ENCODE measurements around the gene LRRC75A.
"Not testable (repeated sequence)": the region's sequence is repeated elsewhere in the genome, so short reads cannot be mapped to it uniquely, and the experiment has no call there.

The LRRC75A gene

GRCh38 chr17:16470265-16470664, 21.7 kb downstream of the LRRC75A start:
- no peak for DNase-seq

- DNase-seq, result no peak
Measured at GRCh38 chr17:16468428-16468992, 23.5 kb downstream of the LRRC75A start.

GRCh38 chr17:16467886-16468285, 24.1 kb downstream of the LRRC75A start:
- no peak for DNase-seq

DNA sequence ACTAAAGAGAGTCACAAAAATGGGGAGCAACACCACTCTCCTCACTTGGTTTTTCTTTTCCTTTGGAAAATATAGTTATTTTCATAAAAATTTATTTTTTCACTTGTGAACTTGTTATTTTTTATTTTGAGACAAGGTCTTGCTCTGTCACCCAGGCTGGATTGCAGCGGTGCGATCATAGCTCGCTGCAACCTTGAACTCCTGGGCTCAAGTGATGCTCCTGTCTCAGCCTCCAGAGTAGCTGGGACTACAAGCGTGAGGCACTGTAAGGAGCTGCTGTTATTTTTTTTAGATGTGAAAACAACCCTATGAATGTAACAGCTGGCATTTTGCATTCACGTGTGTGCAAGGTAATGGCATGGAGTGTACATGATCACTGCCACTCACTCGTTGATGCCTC, 24.9 kb downstream of the LRRC75A start:
- DNase-seq, result no peak

DNA sequence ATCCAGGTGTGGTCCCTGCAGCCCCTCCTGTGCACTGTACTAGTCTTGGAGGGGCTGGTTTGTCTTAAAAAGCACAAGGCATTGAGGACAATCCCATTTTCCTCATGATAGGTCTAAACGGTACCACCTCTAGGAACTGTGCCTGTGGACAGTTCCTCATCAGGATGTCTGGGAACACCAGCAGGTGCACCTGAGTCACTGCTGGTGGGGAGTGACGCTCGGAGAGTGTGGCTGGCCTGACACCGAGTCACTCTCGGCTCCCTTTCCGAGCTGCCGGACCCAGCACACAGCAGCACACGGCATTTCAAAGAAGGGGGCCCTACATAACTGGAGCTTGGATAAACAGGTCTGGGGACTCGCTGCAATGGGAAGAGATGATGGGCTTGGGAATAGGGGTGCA, 25.6 kb downstream of the LRRC75A start:
- no peak for DNase-seq

GRCh38 chr17:16465861-16466338, 26.1 kb downstream of the LRRC75A start:
- DNase-seq, result no peak

DNA sequence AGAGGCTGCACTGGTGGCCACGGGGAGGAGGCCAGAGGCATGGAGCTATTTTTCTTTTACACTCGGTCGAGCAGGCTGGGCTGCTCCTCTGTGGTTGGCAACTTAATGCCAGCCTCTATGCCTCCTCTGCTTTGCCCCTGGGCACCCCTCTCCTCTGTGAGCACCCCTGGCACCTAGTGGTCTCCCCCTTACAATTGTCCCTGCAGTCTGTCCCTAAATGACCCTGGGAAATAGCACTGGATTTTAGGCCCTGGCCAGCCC, 27.0 kb downstream of the LRRC75A start:
- no peak for DNase-seq

GRCh38 chr17:16464303-16465051, 27.5 kb downstream of the LRRC75A start:
- DNase-seq, result no peak

- no peak for DNase-seq
Measured at GRCh38 chr17:16463358-16464302, 28.4 kb downstream of the LRRC75A start.

GRCh38 chr17:16462070-16462864, 29.7 kb downstream of the LRRC75A start:
- DNase-seq, result no peak

DNA sequence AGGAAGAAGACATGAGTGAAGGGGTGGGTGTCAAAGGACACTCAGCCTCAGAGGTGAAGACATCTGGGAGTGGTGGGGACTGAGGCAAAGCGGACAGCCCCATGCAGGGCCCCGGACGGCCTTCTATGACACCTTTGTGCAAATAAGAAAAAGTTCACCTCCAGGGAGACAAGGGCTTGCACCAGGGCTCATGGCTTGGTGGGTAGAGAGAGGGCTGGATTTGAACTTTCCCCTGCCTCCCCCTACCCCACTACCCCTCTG, 30.5 kb downstream of the LRRC75A start:
- DNase-seq, result no peak

GRCh38 chr17:16460796-16461605, 31.0 kb downstream of the LRRC75A start:
- DNase-seq, result no peak

- no peak for DNase-seq
Measured at GRCh38 chr17:16459855-16460550, 32.0 kb downstream of the LRRC75A start.

DNA sequence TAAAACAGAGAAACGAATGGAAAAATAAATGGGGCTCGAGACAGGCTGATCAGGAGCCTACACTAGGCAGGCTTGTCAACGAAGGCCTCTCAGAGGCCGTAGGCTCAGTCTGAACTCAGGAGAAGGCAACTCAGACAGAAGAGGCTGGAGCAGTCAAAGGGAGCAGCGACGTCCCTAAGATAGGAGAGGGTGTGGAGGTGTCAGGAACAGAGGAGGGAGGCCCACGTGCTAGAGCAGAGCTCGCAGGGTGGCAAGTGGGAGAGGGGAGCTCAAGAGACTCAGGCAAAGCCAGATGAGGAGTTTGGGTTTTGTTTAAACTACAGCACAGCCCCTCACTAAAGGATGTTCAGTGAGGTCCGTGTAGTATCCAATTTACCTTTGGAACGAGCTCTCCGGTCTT, 32.7 kb downstream of the LRRC75A start:
- DNase-seq, result no peak

DNA sequence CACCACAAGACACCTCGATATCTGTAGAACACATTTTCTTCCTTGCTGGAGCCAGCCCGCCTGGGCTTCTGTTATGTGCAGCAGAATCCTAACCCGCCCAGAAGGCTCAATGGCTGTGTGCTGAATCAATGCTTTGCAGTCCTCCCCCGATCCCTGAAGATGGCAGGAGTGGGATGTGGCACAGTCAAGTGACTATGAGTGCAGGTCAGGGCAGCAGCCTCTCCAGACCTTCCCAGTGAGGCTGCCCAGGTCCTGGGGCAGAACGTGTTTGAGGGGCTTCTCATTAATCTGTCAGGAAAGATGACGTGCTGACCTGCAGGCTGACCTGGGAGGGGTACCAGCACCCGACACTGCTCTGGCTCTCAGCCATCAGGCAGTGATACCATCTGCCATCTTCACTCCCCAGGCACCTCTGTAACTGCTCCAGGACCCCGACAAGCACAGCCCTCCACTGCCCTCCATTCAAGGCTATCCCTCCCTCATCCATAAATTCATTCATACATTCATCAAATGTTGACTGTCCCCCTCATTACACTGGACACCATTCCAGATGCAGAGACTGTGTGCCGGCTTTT, 35.2 kb downstream of the LRRC75A start:
- DNase-seq, result no peak

GRCh38 chr17:16455997-16456741, 35.8 kb downstream of the LRRC75A start:
- DNase-seq, result no peak

- DNase-seq, result no peak
Measured at GRCh38 chr17:16453493-16453851, 38.5 kb downstream of the LRRC75A start.

DNA sequence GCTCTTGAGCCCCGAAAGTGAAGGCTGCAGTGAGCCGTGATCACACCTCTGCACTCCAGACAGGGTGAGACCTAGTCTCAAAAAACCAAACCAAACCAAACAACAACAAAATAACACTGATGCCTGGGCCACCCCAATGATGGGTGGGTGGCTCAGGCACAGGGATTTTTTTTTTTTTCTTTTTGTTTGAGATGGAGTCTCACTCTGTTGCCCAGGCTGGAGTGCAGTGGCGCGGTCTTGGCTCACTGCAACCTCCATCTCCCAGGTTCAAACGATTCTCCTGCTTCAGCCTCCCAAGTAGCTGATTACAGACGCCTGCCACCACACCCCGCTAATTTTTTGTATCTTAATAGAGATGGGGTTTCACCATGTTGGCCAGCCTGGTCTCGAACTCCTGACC, 39.7 kb downstream of the LRRC75A start:
- DNase-seq, result not testable (repeated sequence)

DNA sequence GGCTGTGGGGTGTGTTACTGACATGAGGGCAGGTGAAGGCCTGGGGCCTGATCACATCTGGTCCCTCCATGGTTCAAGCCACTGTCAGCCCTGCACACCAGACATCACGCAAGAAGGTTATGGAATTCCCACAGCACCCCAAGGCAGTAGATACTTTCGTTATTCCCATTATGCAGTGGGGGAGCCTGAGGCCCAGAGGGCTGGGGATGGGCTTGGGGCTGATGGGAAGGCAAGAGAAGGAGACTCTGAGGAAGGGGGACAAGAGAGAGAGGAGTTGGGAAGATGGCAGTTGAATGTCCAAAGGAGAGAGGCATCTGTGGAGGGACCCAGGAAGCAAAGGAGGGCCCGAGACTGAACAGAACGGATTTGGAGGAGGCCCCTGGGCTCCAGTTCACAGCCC, 42.0 kb downstream of the LRRC75A start:
- no peak for DNase-seq

- no peak for DNase-seq
Measured at GRCh38 chr17:16449121-16449570, 42.8 kb downstream of the LRRC75A start.

DNA sequence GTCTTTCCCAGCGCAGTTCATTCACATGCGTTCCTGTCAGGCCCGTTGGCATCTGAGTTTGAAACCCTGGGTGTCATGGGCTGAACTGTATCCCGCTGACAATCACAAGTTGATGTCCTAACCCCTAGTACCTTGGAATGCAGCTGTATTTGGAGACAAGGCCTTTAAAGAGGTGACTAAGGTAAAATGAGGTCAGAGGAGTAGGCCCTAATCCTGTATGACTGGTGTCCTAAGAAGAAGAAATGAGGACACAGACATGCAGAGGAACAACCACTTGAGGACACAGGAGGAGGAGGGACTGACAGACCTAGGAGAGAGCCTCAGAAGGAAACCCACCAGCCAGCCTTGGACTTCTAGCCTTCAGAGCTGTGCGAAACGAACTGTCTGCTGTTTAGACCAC, 43.5 kb downstream of the LRRC75A start:
- no peak for DNase-seq

All from CD4-positive, alpha-beta T cell treated with Interferon alpha-2 for 1 hour (primary cell).